PC-9 (cell line): ENCODE results near the gene MYO1E. TPM values are rescaled to one million over a fixed set of nuclear protein-coding genes. Genes with fewer than 3 reads are reported as not detected.

Source experiments
- BruUV-seq: library from RNA; stranded (reverse); fragments of 400-500 nt; replicated peaks from 2 replicates; lab custom pipeline; 2021; lab: Mats Ljungman, UMichigan
- CTCF ChIA-PET: fragments of 300-600 bp; sonication (Branson Sonifier 250); formaldehyde crosslinking; loops from one replicate; lab custom pipeline; 2022; ENCODE audit warnings: antibody characterized with exemption; lab: Charles Lee
- POLR2A ChIA-PET: fragments of 300-600 bp; sonication (Branson Sonifier 250); formaldehyde crosslinking; loops from one replicate; lab custom pipeline; 2022; ENCODE audit warnings: antibody characterized with exemption; ENCODE audit not compliant: unreplicated experiment; lab: Charles Lee
- DNase-seq, 2 experiments: peaks; one replicate each; pipeline versions ENCODE4 v3.0.0 to v3.0.0-alpha.2; 2015 to 2022; ENCODE audit warnings: mixed read lengths in 1 of 2
- H2AFZ ChIP-seq: fragments of 200-600 bp; sonication (generic); 2 replicates; pipeline ENCODE4 v1.8.1; 2017; ENCODE audit warnings: antibody characterized with exemption
- H3F3A ChIP-seq: fragments of 200-600 bp; sonication (generic); 2 replicates; pipeline ENCODE4 v1.8.1; 2017; ENCODE audit warnings: antibody characterized with exemption, mild to moderate bottlenecking, low read depth; ENCODE audit not compliant: insufficient read depth
- H3K27ac ChIP-seq: fragments of 200-600 bp; sonication (generic); 2 replicates; pipeline ENCODE4 v1.6.1; 2016; ENCODE audit warnings: mixed run types
- H3K27me3 ChIP-seq: fragments of 200-600 bp; sonication (generic); 2 replicates; pipeline ENCODE4 v1.6.1; 2016; ENCODE audit warnings: low read depth, mixed run types; ENCODE audit not compliant: insufficient read depth
- H3K36me3 ChIP-seq: fragments of 200-600 bp; sonication (generic); 2 replicates; pipeline ENCODE4 v1.6.1; 2016; ENCODE audit warnings: low read depth, mixed run types
- H3K4me1 ChIP-seq: fragments of 200-600 bp; sonication (generic); replicated peaks from 2 replicates; pipeline ENCODE4 v1.6.1; 2016; ENCODE audit warnings: mixed run types; ENCODE audit not compliant: insufficient read depth
- H3K4me2 ChIP-seq: fragments of 200-600 bp; sonication (generic); 2 replicates; pipeline ENCODE4 v1.6.1; 2017; ENCODE audit warnings: mixed run types
- H3K4me3 ChIP-seq: fragments of 200-600 bp; sonication (generic); 2 replicates; pipeline ENCODE4 v1.6.1; 2016; ENCODE audit warnings: mixed run types
- H3K79me2 ChIP-seq: fragments of 200-600 bp; sonication (generic); 2 replicates; pipeline ENCODE4 v1.6.1; 2017; ENCODE audit warnings: low read depth, mixed run types
- H3K9me2 ChIP-seq: fragments of 200-600 bp; sonication (generic); 2 replicates; pipeline ENCODE4 v1.8.1; 2017; ENCODE audit warnings: mild to moderate bottlenecking; ENCODE audit not compliant: insufficient read depth
- H3K9me3 ChIP-seq: fragments of 200-600 bp; sonication (generic); 2 replicates; pipeline ENCODE4 v1.8.1; 2016; ENCODE audit warnings: low read depth; ENCODE audit not compliant: insufficient read depth
- H4K20me1 ChIP-seq: fragments of 200-600 bp; sonication (generic); 2 replicates; pipeline ENCODE4 v1.8.1; 2017; ENCODE audit not compliant: insufficient read depth
- CTCF ChIP-seq: fragments of 200-600 bp; sonication (generic); conservative IDR thresholded peaks from 2 replicates; pipeline ENCODE4 v1.6.1; 2017; ENCODE audit warnings: mixed run types, antibody characterized with exemption, mild to moderate bottlenecking, moderate library complexity
- EZH2 ChIP-seq: fragments of 200-600 bp; sonication (generic); IDR thresholded peaks from 2 replicates; pipeline ENCODE4 v1.8.0; 2017; ENCODE audit warnings: antibody characterized with exemption, low read depth
- intact Hi-C: fragments of 100-400 bp; cut with micrococcal nuclease; formaldehyde crosslinking; loops from one replicate; pipeline ENCODE4 v1.10.0; 2022; ENCODE audit not compliant: unreplicated experiment
- total RNA-seq: library from RNA; stranded (reverse); gene quantifications from 2 replicates; pipeline ENCODE4 v1.2.3, GENCODE V29; 2021

Gene MYO1E
- total RNA-seq, 1 experiment from 2014 or later = 156 TPM

GRCh38 chr15:59396679-59397078, 24.0 kb upstream of the MYO1E start:
- Histone ChIP-seq H4K20me1 (no peaks in the 10 kb centered on the region), H3K9me2 (no peaks in the 10 kb centered on the region), H3K4me1 (peaks cover 4% of the 10 kb centered on the region; the same call in 1 of the 2 replicates), H3K27me3 (no peaks in the 10 kb centered on the region), H3F3A (no peaks in the 10 kb centered on the region), H3K27ac (no peak overlapping the region), H2AFZ (no peak overlapping the region), H3K79me2 (no peaks in the 10 kb centered on the region), H3K36me3 (no peaks in the 10 kb centered on the region), H3K4me2 (no peak overlapping the region), H3K4me3 (no peak overlapping the region), H3K9me3 (no peaks in the 10 kb centered on the region)
- DNase-seq = no peak
- ChIA-PET CTCF (interaction anchor here (0.7 kb wide), 1 partner anchor 154 kb away, joined by 6 read pairs; no protein-coding TSS in a partner anchor), POLR2A (interaction anchor here (0.7 to 1.0 kb wide), 2 partner anchors 21 to 130 kb away, joined by 6 read pairs; no protein-coding TSS in a partner anchor)
- BruUV-seq = no TSS peak
- TF ChIP-seq CTCF (no peak), EZH2 (no peak)
- intact Hi-C loops = no loop called here

- no peak overlapping the region for H3K27ac ChIP-seq
- no peak overlapping the region for H3K4me3 ChIP-seq
- intact Hi-C loops = no loop called here
- no peaks in the 10 kb centered on the region for H3K27me3 ChIP-seq
- no peak overlapping the region for H2AFZ ChIP-seq
- peaks cover 4% of the 10 kb centered on the region; the same call in 1 of the 2 replicates for H3K4me1 ChIP-seq
- no peak for DNase-seq
- no peaks in the 10 kb centered on the region for H3F3A ChIP-seq
- H3K9me3 ChIP-seq = no peaks in the 10 kb centered on the region
- no peaks in the 10 kb centered on the region for H3K79me2 ChIP-seq
- no peak for TF ChIP-seq CTCF
- no peak for TF ChIP-seq EZH2
- BruUV-seq = no TSS peak
- ChIA-PET CTCF (no interaction called here), POLR2A (interaction anchor here (0.7 to 1.0 kb wide), 2 partner anchors 22 to 130 kb away, joined by 6 read pairs; no protein-coding TSS in a partner anchor)
- no peaks in the 10 kb centered on the region for H3K9me2 ChIP-seq
- no peaks in the 10 kb centered on the region for H4K20me1 ChIP-seq
- H3K36me3 ChIP-seq = no peaks in the 10 kb centered on the region
- no peak overlapping the region for H3K4me2 ChIP-seq
These were observed 23.5 kb upstream of the MYO1E start for GRCh38 chr15:59396211-59396610.

GRCh38 chr15:59394166-59394661, 21.5 kb upstream of the MYO1E start:
- intact Hi-C loops = no loop called here
- no peak for DNase-seq
- no TSS peak for BruUV-seq

More at GRCh38 chr15:59394166-59394661, 21.5 kb upstream of the MYO1E start:
- Histone ChIP-seq H3K36me3 (no peaks in the 10 kb centered on the region), H3K9me3 (no peaks in the 10 kb centered on the region), H3K27ac (no peak overlapping the region), H4K20me1 (no peaks in the 10 kb centered on the region), H3K9me2 (no peaks in the 10 kb centered on the region), H2AFZ (no peak overlapping the region), H3K4me1 (peaks cover 4% of the 10 kb centered on the region; the same call in 1 of the 2 replicates), H3F3A (no peaks in the 10 kb centered on the region), H3K4me3 (no peak overlapping the region), H3K4me2 (no peak overlapping the region), H3K79me2 (no peaks in the 10 kb centered on the region), H3K27me3 (no peaks in the 10 kb centered on the region)
- POLR2A ChIA-PET = no interaction called here
- TF ChIP-seq CTCF (no peak), EZH2 (no peak)
- CTCF ChIA-PET = no interaction called here
